ENCODE results near the gene UTP20.
"Not testable (repeated sequence)": the region's sequence is repeated elsewhere in the genome, so short reads cannot be mapped to it uniquely, and the experiment has no call there.

Gene UTP20

GRCh38 chr12:101327546-101327945, 47.6 kb downstream of the UTP20 start:
- DNase-seq: no peak

- no peak for DNase-seq
These were observed 49.0 kb downstream of the UTP20 start for GRCh38 chr12:101328917-101329316.

DNA sequence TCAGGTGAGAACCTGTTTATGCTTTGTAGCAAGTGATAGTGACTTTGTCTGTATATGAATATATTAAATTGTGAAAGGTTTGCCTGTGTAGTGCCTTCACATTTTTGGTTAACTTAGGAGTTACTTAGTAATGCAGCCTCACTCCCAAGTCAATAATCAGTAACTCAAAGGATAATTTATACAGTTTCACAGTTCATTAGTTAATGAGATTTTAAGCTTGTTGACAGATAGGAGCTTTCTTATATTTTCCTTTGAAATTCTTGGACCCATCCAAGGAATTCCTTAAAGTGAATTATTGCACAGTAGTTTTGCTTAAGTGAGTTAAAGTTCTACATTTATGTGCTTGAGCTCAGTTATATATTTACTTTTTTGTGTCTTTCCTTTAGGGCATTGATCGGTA, 50.7 kb downstream of the UTP20 start:
- no peak for DNase-seq

DNA sequence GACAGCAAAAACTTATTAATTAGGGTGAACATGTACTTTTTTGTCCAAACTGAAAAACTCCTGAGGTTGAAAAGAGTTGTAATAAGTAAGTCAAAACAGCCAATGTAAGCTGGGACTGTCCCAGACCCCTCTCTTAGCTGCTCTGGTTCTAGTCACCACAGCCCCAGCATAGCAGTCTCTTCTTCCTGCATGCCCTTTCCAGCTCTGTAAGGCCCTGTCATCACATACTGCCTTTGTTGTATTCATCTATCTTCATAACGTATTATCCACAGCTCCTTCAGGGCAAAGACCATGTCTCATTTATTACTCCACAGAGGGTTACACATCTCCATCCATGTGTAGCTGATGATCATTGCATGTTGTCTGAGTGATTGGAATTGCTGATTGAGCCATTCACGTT, 56.5 kb downstream of the UTP20 start:
- no peak for DNase-seq

DNA sequence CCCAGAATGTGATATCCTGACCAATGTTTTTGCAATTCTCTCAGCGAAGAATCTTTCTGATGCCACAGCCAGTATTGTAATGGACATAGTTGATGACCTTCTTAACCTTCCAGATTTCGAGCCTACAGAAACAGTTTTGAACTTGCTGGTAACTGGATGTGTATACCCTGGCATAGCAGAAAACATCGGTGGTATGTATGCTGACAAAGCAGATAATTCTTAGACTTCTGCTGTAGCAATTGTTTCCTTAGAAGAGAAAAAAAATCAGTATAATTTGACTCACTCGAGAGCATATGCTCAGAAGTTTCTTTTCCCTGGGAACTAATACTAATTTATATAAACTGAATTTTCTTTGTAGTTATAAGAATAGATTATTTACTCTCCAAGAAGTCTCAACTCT, 58.2 kb downstream of the UTP20 start:
- DNase-seq: no peak

DNA sequence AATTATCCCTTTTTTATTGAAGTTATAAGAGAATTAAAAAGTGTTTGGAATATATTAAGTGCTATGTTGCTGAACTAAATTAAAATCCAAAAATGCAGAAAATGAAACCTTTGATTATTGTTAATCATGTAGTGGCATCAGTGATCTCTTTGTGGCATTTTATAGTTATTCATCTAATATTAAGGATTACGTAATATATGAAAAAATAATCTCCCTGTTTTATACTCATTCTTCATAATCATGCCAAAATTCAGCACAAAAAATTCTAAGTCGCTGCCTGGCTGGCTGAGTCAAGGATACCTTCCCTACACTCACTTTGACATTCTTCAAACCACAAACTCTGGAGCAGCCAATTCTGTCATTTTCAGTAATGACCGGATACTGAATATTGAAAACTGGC, 64.0 kb downstream of the UTP20 start:
- no peak for DNase-seq

DNA sequence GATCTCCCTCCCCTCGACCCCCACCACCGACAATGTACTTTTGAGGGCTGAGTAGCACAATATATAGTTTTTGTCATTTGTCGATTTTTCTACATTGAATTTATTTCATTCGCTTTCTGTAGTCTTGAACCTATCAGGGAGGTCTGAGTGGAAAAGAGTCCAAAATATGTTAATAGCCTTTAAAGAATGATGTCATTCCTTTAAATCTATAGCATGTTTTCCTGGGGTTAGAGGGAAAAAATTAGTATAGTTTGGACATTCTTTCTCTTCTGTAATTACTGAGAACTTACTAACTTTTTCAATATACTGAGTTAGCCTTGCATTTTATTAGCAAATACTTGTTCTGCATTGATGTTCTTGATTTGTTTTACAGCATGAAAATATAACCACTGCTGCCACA, 71.8 kb downstream of the UTP20 start:
- DNase-seq: no peak

GRCh38 chr12:101356794-101357193, 76.9 kb downstream of the UTP20 start:
- DNase-seq: no peak

GRCh38 chr12:101361455-101361854, 81.5 kb downstream of the UTP20 start:
- DNase-seq: no peak

- DNase-seq: no peak
These were observed 88.1 kb downstream of the UTP20 start for GRCh38 chr12:101368016-101368415.

- no peak for DNase-seq
These were observed 92.5 kb downstream of the UTP20 start for GRCh38 chr12:101372431-101372830.

GRCh38 chr12:101375573-101375972, 95.7 kb downstream of the UTP20 start:
- no peak for DNase-seq

- no peak for DNase-seq
These were observed 99.2 kb downstream of the UTP20 start for GRCh38 chr12:101379149-101379548.

DNA sequence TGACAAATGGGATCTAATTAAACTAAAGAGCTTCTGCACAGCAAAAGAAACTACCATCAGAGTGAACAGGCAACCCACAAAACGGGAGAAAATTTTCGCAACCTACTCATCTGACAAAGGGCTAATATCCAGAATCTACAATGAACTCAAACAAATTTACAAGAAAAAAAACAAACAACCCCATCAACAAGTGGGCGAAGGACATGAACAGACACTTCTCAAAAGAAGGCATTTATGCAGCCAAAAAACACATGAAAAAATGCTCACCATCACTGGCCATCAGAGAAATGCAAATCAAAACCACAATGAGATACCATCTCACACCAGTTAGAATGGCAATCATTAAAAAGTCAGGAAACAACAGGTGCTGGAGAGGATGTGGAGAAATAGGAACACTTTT, 111.3 kb downstream of the UTP20 start:
- not testable (repeated sequence) for DNase-seq

DNA sequence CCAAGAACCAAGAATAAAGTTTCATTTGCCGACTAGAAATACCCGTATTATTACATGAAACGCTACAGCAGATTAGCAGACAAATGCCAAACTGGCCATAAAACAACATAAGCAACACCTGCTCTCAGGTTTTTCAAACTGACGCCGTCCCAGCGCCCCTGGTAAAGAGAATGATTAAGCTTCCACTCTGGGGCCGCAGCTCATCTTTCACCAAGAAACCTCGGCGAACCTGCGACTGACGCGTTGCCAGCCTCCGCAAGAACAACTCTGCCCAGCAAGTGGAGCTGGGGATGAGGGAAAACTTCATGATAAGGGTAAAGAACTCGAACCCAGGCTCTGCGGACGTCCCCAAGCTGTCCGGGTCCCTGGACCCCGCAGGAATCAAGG, 127.1 kb downstream of the UTP20 start:
- no peak for DNase-seq

GRCh38 chr12:101407436-101408345, 127.8 kb downstream of the UTP20 start, which contains the start of gene ARL1:
TSS of gene ARL1 (minus strand) at chr12:101407772. CDS start at chr12:101407645, 127 bp downstream.
- peak; percentile 91 for DNase-seq

DNA sequence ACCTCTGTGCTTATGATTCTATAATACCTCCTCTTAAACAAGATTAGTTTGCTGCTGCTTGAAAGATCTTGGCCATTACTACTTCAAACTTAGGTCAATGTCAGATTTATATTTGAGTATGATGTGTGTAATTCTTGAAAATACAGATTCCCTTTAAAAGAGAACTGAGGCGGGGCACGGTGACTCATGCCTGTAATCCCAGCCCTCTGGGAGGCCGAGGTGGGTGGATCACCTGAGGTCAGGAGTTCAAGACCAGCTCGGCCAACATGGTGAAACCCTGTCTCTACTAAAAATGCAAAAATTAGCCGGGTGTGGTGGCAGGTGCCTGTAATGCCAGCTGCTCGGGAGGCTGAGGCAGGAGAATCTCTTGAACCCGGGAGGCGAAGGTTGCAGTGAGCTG, 130.3 kb downstream of the UTP20 start:
- not testable (repeated sequence) for DNase-seq

DNA sequence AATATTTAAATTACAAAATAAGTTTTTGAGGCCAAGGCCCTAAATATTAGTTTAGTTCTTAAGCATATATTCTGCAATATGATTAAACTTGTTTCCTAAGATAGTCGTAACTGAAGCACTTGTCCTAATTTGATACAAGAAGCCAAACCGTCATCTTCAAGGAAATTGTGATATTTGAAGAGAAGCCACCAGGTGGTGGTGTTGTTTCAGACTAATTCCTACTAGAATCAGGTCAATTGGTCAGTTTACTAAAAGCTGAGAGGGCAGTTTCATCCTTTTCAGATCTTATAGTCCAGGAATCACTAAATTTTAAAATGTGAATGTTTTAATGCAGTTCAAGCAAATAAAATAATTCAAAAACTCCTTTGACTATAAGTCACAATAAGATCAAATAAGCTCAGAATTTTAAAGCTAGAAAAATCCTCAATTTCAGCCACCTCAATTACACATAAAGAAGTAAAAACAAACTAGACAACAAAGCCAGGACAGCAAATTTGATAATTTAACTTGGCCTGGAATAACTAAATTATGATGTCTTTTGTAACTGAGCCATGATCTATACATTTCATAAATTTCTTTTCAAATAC, 134.7 kb downstream of the UTP20 start:
- peak; percentile 80 for DNase-seq

- DNase-seq: no peak
These were observed 135.3 kb downstream of the UTP20 start for GRCh38 chr12:101415228-101415627.

DNA sequence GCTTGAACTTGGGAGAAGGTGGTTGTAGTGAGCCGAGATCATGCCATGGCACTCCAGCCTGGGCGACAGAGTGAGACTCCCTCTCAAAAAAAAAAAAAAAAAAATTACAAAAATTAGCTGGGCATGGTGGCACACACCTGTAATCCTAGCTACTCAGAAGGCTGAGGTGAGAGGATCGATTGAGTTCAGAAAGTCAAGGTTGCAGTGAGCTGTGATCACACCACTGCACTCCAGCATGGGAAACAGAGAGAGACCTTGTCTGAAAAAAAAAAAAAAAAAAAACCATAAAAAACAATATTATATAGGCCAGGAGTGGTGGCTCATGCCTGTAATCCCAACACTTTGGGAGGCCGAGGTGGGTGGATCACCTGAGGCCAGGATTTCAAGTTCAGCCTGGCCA, 142.2 kb downstream of the UTP20 start:
- DNase-seq: not testable (repeated sequence)

DNA sequence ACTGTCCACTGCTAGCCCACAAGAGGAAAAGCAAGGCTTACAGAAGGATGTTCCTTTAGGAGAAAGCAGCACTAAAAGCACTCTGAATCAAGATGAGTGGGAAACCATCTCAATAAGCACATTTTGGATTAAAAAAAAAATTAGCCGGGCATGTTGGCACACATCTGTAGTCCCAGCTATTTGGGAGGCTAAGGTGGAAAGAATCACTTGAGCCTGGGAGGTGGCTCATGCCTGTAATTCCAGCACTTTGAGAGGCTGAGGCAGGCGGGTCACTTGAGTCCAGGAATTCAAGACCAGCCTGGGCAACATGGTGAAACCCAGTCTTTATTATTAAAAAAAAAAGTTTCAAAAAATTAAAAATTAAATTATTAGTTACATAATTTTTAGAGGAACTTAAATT, 144.7 kb downstream of the UTP20 start:
- no peak for DNase-seq

GRCh38 chr12:101430456-101430855, 150.6 kb downstream of the UTP20 start:
- DNase-seq: peak; percentile 23

GRCh38 chr12:101436136-101436535, 156.2 kb downstream of the UTP20 start:
- no peak for DNase-seq

All from hematopoietic multipotent progenitor cell treated with erythropoietin and hydrocortisone succinate and interleukin-3 and kit ligand, for 6 days (in vitro differentiated cells).